MM.1S (cell line): ENCODE data around the gene TNFAIP1.

ENCODE experiments used
- EZH2 ChIP-seq: fragments of 300-600 bp; sonication (generic); optimal IDR thresholded peaks from 2 replicates; pipeline ENCODE3; 2017; ENCODE audit warnings: low read depth, mild to moderate bottlenecking, antibody characterized with exemption, low read length, mixed read lengths
- EZH2phosphoT487 ChIP-seq: fragments of 300-600 bp; sonication (generic); IDR thresholded peaks from 2 replicates; pipeline ENCODE4 v1.6.1; 2018; ENCODE audit warnings: antibody characterized with exemption, low read length
- TF ChIP-seq, protein P1 (sequence below): fragments of 300-600 bp; sonication (generic); IDR thresholded peaks from 2 replicates; pipeline ENCODE4 v1.5.1; 2016; ENCODE audit warnings: antibody characterized with exemption, low read length, mixed read lengths

GRCh38 chr17:28335201-28335958, at the start of gene TNFAIP1, which contains the start of gene IFT20:
- TF ChIP-seq, protein P1, sequence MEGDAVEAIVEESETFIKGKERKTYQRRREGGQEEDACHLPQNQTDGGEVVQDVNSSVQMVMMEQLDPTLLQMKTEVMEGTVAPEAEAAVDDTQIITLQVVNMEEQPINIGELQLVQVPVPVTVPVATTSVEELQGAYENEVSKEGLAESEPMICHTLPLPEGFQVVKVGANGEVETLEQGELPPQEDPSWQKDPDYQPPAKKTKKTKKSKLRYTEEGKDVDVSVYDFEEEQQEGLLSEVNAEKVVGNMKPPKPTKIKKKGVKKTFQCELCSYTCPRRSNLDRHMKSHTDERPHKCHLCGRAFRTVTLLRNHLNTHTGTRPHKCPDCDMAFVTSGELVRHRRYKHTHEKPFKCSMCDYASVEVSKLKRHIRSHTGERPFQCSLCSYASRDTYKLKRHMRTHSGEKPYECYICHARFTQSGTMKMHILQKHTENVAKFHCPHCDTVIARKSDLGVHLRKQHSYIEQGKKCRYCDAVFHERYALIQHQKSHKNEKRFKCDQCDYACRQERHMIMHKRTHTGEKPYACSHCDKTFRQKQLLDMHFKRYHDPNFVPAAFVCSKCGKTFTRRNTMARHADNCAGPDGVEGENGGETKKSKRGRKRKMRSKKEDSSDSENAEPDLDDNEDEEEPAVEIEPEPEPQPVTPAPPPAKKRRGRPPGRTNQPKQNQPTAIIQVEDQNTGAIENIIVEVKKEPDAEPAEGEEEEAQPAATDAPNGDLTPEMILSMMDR, result no peak
- TF ChIP-seq EZH2phosphoT487 (no peak), EZH2 (no peak)
